ENCODE measurements around the gene FCRL6.

FCRL6 gene

DNA sequence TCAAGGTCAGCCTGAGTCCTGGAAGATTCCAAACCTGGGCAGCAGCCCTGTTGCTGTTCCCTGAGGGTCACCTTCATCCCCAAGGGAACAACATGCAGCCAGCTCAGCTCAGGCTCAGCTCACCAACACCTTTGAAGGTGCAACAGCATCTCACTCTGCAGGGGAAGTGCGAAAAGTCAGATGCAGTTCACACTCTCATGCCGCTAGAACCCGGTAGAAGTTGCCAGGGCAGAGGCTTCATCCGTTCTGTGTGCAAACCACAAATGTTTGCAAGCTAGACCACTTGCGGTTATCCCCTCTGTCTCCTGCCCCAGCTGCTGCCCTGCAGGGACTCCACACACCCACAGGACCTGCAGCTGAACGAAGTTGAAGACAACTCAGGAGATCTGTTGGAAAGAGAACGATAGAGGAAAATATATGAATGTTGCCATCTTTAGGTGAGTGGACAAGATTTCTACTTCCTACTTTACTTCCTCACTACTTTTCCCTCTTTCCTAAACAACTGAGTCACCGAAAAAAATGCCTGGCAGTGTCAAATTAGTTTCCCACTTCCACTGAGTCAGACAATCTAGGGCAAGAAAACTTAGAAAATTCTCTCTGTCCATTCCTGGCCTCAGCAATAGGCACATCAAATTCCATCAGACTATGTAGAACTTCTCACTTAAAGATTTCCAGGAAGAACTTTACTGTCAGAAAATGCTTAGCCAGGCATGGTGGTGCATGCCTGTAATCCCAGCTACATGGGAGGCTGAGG is 1.8 kb upstream of the FCRL6 start:
- DNase-seq, result no peak

DNA sequence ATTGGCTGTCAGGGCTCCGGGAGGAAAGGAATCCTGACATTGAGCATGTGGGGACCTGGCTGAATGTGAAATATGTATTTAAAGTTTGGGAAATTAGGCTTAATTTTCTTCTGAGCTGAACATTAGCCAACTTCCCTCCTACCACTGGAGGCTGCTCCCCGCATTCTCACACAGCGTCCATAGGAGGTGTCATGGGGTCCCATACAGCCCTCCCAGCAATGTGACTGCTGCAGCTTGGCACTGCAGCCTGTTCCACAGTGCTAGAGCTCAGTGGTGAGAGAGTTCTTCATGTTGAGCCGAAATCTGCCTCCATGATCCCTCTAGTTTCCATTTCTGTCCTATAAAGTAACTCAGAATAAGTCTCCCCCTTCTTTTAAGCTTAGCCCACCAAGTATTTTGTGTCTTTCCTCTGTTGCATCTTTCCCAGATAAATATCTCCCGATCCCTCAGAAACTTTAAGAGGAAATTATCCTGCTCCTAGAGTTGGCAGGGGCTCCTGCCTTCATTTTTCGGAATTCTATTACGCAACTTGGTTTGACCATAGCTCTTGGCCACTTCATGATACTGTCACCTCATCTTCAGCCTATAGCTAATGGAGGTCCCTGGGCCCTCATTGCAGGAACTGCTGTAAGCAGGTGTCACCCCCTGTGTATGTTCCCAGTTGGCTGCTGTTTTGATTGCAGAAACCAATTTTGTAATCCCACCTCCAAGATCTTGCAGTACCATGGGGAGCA is 2.0 kb downstream of the FCRL6 start:
- DNase-seq, result no peak

DNA sequence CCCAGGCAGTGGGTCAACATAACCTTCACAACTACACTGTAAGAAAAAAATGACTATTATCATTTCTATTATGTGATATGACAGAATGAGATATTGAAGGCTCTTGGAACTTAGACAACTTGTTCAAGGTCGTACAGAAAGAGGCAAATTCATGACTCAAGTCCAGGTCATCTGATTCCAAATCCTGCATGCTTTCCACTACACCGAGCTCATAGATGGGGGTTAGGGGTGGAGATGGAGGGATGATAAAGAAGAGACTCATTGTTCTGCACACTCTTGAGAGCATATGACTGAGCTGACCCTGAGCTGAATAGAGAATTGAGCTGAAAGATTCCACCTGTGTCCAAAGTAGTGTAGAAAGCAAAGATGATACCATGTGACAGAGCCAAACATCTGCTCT is 2.8 kb downstream of the FCRL6 start:
- DNase-seq, result no peak

DNA sequence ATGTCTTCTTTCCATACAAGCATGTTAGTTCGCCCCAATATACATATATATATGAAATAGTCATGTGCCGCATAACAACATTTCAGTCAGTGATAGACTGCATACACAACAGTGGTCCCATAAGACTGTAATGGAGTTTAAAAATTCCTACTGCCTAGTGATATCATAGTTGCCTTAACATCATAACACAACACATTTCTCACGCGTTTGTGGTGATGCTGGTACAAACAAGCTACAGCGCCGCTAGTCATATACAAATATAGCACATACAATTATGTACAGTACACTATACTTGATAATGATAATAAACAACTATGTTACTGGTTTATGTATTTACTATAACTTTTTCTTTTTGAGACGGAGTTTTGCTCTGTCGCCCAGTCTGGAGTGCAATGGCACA is 13.8 kb downstream of the FCRL6 start:
- no peak for DNase-seq

DNA sequence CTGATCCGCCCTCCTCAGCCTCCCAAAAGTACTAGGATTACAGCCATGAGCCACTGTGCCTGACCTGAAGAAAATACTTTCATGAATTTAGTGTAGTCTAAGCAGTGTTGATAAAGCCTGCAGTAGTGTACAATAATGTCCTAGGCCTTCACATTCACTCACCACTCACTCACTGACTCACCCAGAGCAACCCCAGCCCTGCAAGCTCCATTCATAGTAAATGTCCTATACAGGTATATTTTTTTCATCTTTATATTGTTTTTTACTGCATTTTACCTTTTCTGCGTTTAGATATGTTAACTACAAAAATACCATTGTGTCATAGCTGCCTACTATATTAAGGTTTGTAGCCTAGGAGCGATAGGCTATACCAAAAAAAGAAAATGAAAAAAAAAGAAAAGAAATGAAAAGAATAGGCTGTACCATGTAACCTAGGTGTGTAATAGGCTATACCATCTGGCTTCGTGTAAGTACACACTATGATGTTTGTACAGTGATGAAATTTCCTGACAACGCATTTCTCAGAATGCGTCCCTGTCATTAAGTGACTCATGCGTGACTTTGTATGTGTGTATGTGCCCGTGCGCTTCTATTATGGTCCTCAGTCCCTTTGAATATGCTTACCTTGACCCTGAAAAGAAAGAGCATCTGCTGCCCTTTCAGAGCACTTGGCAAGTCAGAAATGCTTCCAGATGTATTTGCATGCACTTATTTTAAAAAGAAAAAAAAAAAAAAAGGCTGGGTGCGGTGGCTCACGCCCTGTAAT is 15.3 kb downstream of the FCRL6 start:
- DNase-seq, result no peak

DNA sequence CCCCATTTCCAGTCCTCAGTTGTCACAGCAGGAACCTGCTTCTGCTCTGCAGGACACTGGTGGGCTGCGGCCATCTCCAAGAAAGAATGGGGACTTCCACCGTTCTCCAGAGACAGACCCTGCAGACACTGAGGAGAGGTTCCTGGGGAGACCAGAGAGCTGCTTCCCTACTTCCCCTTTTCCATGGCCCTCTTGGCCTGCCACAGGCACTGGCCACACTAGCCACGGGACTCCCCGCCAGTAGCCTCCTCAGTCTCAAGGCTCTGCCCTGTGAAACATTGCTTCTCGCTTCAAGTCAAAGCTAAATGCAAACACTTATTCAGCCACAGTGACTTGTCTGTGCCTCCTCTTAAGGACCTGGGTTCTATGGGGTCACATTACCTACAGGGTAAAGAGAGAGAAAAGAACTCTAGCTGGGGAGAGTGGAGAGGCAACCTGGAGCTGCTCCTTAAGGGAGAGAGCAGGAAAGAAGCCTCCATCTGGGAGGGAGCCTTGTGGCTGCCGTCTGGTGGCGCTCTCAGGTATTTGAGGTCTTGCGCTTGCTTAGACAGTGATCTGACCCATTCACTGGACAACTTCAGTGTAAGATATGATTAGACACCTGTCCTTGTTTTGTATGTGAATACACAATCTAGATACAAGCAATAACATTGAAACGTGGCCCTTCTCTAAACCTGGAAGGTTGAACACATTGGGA is 19.2 kb downstream of the FCRL6 start:
- no peak for DNase-seq

DNA sequence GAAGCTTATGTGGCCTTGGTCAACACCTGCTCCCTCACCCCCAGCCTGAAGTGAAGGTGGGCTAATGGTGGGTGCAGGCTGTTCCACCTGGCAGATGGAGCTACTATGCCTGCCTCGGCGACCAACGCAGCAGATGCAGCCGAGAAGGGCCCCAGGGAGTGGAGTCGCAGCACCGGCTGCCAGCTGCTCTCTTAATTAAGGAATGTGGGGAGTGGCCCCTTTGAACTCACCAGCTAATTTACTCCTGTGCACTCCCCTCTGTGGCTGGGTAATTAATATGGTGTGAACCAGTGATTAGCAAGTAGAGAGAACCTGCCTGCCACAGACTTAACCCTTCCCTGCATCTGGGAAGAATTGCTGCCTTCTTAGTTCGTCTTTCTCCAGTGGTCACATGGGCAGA is 21.2 kb downstream of the FCRL6 start:
- DNase-seq, result no peak

DNA sequence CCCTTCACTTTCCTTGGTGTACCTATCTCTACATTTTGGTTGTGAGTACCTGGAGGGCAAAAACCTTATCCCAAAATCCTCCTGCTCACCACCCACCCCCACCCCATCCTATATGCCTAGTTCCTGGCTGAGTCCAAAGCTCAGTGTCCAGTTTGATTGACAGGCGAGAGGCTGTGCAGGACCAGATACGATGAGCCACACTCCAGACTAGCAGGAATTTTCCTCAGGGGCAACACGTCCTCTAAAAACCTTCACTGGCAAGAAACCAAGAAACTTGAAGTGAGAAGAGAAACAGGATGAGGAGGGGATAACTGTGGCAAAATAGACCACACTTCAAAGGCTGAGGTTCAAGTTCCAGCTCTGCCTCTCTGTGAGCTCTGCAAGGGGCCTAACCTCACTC is 23.4 kb downstream of the FCRL6 start:
- no peak for DNase-seq

DNA sequence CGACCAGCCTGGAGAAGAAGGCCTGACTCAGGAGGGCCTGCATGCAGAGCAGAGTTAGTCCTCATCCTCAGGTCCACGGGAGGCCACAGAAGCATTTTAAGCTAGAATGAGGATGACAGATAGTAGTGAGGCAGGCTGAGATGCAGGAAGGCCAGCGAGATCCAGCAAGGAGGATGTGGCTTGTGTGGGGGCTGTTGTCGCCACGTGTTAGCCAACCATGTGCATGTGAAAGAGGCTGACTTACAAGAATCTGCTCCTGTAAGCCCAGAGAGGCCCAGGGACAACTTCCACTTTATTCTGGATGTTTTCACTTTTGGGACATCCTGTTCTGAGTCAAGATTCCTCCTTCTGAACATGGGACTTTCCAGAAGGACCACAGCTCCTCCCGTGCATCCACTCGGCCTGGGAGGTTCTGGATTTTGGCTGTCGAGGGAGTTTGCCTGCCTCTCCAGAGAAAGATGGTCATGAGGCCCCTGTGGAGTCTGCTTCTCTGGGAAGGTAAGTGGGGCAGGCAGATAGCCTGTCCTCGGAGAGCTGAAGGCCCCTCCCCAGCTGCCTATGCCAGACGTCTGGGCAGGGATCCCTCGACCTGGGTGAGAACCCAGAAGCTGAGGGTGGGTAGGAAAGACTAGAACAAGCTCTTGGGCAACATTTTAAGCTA is 24.4 kb downstream of the FCRL6 start, which contains the start of gene SLAMF8:
SLAMF8 (plus strand) TSS at position 433 of the 661 bp plus-strand sequence; CDS start at position 459, 26 bp downstream.
- DNase-seq, result no peak

DNA sequence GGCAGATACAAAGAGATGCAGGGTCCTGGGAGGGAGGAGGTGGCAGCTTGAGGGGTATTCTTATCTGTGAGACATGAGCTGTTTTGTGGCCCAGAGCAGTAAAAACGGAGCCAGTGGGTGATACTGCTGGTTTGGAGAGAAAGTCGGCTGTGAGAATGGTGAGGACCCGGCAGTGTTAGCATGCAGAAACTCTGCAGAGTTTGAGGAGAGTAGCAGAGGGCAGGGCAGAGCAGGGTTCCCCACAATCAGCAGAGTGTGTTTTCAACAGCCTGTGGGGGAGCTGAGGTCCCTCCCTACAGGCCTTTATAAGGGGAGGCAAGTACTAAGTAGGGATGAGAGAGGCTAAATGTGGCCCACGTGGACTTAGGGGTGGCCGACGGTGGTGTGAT is 24.9 kb downstream of the FCRL6 start:
- DNase-seq, result no peak

DNA sequence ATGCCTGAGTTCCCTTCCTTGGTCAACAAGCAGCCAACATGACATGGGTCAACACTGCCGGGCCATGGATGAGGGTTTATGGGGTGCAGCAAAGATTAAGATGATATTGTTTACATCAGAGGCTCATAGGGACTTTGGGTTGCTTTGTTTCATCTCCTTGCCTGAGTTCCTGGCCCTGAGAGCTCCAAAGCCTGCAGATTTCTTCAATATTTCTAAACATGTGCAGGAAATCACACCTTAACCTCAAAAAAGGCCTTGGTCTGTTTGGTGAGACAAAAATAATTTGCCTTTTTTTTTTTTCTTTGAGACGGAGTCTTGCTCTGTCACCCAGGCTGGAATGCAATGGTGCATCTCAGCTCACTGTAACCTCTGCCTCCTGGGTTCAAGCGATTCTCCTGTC is 25.4 kb downstream of the FCRL6 start:
- DNase-seq, result no peak

DNA sequence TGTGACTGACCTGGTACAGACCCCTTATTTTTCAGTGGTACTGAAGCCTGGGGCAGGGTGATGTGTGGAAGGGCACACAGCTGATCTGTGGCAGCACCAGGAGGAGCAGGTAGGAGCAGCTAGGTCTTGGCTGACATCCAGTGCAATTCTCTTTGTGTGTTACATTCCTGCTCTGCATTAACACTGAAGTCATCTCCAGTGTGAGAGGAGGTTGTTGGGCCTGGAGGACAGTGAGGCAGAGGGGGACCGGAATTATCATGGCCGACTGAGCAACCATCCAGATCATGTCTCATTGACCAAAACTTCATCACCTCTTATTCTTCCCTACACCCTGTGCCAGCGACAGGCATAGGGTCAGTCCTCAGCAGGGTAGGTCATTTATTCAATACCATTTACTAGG is 26.0 kb downstream of the FCRL6 start:
- DNase-seq, result no peak

DNA sequence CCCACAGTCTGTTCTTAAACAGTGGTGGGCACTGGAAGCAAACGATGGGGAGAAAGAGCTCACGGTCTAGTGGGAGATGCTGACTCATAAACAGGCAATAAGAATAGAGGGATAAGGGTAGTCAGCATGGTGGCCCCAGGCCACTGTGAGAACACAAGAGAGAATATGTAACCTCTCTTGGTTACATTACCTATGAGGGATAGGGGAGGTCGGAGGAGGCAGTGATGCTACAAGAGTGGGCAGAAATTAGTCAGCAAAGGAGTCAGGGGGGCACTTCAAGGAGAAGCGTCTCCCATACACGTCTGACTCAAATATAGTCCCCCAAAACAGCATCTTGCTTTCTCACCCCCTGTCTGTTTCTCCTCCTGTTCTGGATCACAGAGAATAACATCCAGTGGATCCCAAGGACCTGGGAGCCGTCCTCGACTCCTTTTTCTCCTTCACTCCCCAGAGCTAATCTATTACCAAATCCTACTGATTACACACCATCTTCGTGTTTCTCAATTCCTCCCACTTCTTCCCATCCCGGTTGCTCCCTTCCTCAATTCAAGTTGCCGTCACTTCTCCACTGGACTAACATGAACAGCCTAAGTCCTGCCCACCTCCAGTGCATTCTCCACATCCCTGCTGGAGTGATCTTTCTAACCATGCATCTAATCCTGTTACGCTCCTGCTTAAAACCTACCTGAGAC is 26.6 kb downstream of the FCRL6 start:
- no peak for DNase-seq

DNA sequence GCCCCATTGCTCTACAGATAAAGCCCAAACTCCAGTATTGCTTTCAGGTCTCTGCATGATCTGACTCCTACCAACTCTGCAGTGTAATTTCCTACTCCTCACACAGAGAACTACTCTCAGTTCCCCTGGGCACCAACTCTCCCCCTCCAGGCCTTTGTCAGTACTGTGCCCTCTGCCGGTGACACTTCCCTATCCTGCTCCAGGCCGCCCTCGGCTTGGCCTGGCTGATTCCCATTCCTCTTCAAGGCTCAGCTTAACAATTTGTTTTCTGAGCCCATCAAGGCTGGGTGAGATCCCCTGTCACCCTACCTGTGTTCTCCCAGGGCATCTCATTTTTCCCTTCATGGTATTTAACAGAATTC is 27.1 kb downstream of the FCRL6 start:
- DNase-seq, result no peak

DNA sequence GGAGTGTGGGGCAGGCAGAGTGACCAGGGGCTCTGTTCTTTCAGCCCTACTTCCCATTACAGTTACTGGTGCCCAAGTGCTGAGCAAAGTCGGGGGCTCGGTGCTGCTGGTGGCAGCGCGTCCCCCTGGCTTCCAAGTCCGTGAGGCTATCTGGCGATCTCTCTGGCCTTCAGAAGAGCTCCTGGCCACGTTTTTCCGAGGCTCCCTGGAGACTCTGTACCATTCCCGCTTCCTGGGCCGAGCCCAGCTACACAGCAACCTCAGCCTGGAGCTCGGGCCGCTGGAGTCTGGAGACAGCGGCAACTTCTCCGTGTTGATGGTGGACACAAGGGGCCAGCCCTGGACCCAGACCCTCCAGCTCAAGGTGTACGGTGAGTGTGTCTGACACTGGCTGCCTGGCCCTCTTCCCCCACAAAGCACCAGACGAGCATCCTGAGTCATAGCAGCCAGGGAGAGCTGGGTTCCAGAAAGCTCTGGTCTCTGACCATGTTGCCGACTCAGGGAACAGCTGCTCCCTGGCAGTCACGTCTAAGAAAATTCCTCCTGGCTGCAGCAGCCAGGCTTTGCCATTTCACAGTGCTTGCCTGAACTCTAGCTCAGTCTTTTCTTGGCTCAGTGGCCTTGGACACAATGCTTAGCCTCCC is 27.8 kb downstream of the FCRL6 start:
- DNase-seq, result no peak

DNA sequence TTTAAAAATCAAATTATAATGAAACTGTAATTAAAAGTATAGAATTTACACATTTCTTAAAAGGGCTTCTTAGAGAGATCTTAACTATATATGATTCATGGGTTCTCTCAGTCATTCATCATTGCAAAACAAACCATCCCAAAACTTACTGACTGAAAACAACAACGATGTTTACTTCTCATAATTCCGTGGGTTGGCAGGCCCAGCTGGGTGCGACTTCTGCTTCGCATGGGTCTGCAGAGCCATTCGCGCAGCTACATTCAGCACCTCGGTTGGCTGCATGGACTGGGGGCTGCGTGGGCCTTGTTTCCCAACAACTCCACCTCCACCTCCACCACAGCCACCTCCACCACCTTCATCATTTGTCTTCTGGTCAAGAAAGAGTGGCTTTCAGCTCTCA is 28.6 kb downstream of the FCRL6 start:
- DNase-seq, result no peak

DNA sequence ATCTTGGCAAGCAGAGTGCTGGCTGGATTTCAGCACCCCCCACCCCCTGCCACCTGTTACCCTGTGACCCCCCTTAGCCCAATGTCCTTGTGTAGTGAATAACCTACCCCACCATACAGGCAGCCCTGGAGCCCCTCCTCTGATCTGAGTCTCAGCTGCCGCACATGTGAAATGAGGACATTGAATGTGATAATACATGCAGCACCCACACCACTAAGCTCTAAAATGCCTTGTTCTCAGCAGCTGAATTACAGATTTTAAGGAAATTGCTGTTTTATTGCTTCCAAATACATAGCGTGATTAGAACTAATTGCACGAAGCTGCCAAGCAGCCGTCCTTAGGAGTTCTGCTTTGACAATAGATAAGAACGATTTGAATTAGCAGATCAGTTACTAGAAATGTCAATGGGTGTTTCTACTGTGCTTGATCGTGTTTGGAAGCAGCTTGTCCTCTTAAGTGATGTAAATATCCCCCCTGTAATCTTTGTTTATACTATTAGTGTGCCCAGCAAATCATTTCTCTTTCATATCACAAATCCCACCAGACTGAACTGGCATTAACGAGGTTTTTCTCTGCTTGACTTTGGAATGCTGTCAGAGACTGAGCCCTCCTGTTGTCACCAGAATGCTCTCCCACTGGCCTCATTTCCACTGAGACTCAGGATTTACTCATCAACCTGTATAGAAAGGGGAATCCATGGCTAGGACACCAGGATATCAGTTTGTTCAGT is 29.4 kb downstream of the FCRL6 start:
- no peak for DNase-seq

DNA sequence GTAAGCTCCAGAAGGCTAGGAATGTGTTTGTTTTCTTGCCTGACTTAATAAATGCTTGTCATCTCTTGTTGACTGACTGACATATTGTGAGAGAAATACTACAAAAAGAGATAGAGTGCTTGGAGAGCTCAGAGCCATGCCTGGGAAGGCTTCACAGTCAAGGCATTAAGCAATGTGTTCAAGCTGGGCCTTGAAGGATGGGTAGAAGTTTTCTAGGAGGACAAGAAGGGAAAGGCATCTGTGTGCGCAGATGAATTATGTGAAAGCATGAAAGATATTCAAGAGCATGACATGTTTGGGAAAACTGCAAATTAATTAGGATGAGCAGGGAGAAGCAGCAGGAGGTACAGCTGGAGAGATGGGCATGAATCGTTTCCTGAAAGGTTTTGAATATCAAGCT is 30.1 kb downstream of the FCRL6 start:
- DNase-seq, result no peak

DNA sequence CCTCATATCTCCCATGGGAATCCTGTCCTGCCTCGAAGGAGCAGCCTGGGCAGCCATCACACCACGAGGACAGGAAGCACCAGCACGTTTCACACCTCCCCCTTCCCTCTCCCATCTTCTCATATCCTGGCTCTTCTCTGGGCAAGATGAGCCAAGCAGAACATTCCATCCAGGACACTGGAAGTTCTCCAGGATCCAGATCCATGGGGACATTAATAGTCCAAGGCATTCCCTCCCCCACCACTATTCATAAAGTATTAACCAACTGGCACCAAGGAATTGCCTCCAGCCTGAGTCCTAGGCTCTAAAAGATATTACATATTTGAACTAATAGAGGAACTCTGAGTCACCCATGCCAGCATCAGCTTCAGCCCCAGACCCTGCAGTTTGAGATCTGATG is 33.2 kb downstream of the FCRL6 start:
- no peak for DNase-seq

DNA sequence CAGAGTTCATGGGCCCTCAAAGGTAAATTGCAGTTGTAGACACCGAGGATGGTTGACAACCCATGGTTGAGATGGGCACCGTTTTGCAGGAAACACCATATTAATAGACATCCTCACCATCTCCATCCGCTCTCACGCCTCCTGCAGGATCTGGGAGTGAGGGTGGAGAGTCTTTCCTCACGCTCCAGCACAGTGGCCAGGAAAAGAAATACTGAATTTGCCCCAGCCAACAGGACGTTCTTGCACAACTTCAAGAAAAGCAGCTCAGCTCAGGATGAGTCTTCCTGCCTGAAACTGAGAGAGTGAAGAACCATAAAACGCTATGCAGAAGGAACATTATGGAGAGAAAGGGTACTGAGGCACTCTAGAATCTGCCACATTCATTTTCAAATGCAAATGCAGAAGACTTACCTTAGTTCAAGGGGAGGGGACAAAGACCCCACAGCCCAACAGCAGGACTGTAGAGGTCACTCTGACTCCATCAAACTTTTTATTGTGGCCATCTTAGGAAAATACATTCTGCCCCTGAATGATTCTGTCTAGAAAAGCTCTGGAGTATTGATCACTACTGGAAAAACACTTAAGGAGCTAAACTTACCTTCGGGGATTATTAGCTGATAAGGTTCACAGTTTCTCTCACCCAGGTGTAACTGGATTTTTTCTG is 33.8 kb downstream of the FCRL6 start:
- DNase-seq, result no peak
